Measurements from ENCODE around the gene ZNF425. TPM values are rescaled to one million over a fixed set of nuclear protein-coding genes. Genes with fewer than 3 reads are reported as not detected.
A peak's percentile ranks its signal among the peaks of the same experiment; 100 is the strongest.

The ZNF425 gene
- total RNA-seq, 1 donor from 2014 or later, result 15.7 TPM

- no peaks in the 10 kb centered on the region for H3K36me3 ChIP-seq
- H3K4me3 Mint-ChIP-seq, result no peak overlapping the region
- peak overlapping the region; percentile 30 for H3K27ac Mint-ChIP-seq
These were observed 66.0 kb downstream of the ZNF425 start for GRCh38 chr7:149060156-149060555.

GRCh38 chr7:149053885-149054284 is 72.2 kb downstream of the ZNF425 start:
- no peaks in the 10 kb centered on the region for H3K27me3 ChIP-seq
- no peak overlapping the region for H3K9ac ChIP-seq
- H2AFZ ChIP-seq (replicated peaks), result no peak overlapping the region
- H3K4me2 ChIP-seq, result no peak overlapping the region
- no peak for TF ChIP-seq CTCF (IDR thresholded peaks at IDR 0.05)
- H3K36me3 Mint-ChIP-seq, result no peaks in the 10 kb centered on the region
- H3K27ac ChIP-seq, result no peak overlapping the region
- no peak overlapping the region for H3K4me3 ChIP-seq
- H3K4me3 Mint-ChIP-seq, result no peak overlapping the region
- no peaks in the 10 kb centered on the region for H3K4me1 Mint-ChIP-seq
- H3K27me3 Mint-ChIP-seq (ENCODE audit: insufficient read depth, low read depth), result peaks cover 3% of the 10 kb centered on the region
- no peaks in the 10 kb centered on the region for H3K36me3 ChIP-seq
- H3K9me3 Mint-ChIP-seq, result peaks cover 5% of the 10 kb centered on the region
- no peaks in the 10 kb centered on the region for H3K4me1 ChIP-seq
- no peaks in the 10 kb centered on the region for H3K79me2 ChIP-seq (ENCODE audit: low read depth)
- H3F3A ChIP-seq (ENCODE audit: low read depth), result no peaks in the 10 kb centered on the region
- H4K20me1 ChIP-seq (ENCODE audit: low read depth), result no peaks in the 10 kb centered on the region
- H3K9me3 ChIP-seq (ENCODE audit: low read depth), result no peaks in the 10 kb centered on the region
- no peak for DNase-seq (ENCODE audit: low spot score)
- H3K27ac Mint-ChIP-seq, result no peak overlapping the region

More at GRCh38 chr7:149060156-149060555, 66.0 kb downstream of the ZNF425 start:
- H3F3A ChIP-seq (ENCODE audit: low read depth), result peaks cover 7% of the 10 kb centered on the region
- no peak overlapping the region for H3K27ac ChIP-seq
- H2AFZ ChIP-seq (replicated peaks), result no peak overlapping the region
- H3K36me3 Mint-ChIP-seq, result no peaks in the 10 kb centered on the region
- peaks cover 9% of the 10 kb centered on the region for H3K4me1 Mint-ChIP-seq
- H3K27me3 ChIP-seq, result no peaks in the 10 kb centered on the region
- TF ChIP-seq CTCF (IDR thresholded peaks at IDR 0.05) (no peak), EZH2 (IDR thresholded peaks at IDR 0.05) (no peak), EZH2phosphoT487 (IDR thresholded peaks at IDR 0.05) (no peak)
- peaks cover 3% of the 10 kb centered on the region for H3K9me3 Mint-ChIP-seq
- no peaks in the 10 kb centered on the region for H4K20me1 ChIP-seq (ENCODE audit: low read depth)
- DNase-seq (ENCODE audit: low spot score), result no peak
- no peak overlapping the region for H3K4me2 ChIP-seq
- H3K27me3 Mint-ChIP-seq (ENCODE audit: insufficient read depth, low read depth), result no peaks in the 10 kb centered on the region
- H3K79me2 ChIP-seq (ENCODE audit: low read depth), result no peaks in the 10 kb centered on the region
- H3K9me3 ChIP-seq (ENCODE audit: low read depth), result no peaks in the 10 kb centered on the region
- no peak overlapping the region for H3K9ac ChIP-seq
- H3K4me3 ChIP-seq, result no peak overlapping the region
- H3K4me1 ChIP-seq, result no peaks in the 10 kb centered on the region

- H3K4me1 Mint-ChIP-seq, result no peaks in the 10 kb centered on the region
- Histone ChIP-seq H3K4me3 (no peak overlapping the region), H2AFZ (replicated peaks) (no peak overlapping the region), H3K9ac (no peak overlapping the region), H3K36me3 (no peaks in the 10 kb centered on the region), H3K4me1 (no peaks in the 10 kb centered on the region), H3F3A (ENCODE audit: low read depth) (no peaks in the 10 kb centered on the region), H4K20me1 (ENCODE audit: low read depth) (no peaks in the 10 kb centered on the region), H3K79me2 (ENCODE audit: low read depth) (no peaks in the 10 kb centered on the region), H3K27me3 (no peaks in the 10 kb centered on the region), H3K4me2 (no peak overlapping the region), H3K27ac (no peak overlapping the region), H3K9me3 (ENCODE audit: low read depth) (no peaks in the 10 kb centered on the region)
- no peaks in the 10 kb centered on the region for H3K36me3 Mint-ChIP-seq
- peaks cover 3% of the 10 kb centered on the region for H3K27me3 Mint-ChIP-seq (ENCODE audit: insufficient read depth, low read depth)
- no peak for TF ChIP-seq EZH2phosphoT487 (IDR thresholded peaks at IDR 0.05)
- no peak for TF ChIP-seq EZH2 (IDR thresholded peaks at IDR 0.05)
- H3K9me3 Mint-ChIP-seq, result peaks cover 5% of the 10 kb centered on the region
- no peak overlapping the region for H3K4me3 Mint-ChIP-seq
- no peak overlapping the region for H3K27ac Mint-ChIP-seq
- DNase-seq (ENCODE audit: low spot score), result no peak
These were observed 72.7 kb downstream of the ZNF425 start for GRCh38 chr7:149053384-149053783.

Small RNA genes lying within 50 kb of the gene (small RNA-seq; reads per million reads assigned to genes)
- gene COX6B1P1 (not detected), gene RN7SL521P (0.16 reads per million)

Other genes with a start within 250 kb of the ZNF425 start
- gene EZH2, start 242.0 kb downstream of the ZNF425 start, total RNA-seq (ENCODE audit: low replicate concordance), result 86.7 and 112 TPM in 2 replicates
- gene PDIA4, start 97.8 kb downstream of the ZNF425 start, total RNA-seq (ENCODE audit: low replicate concordance), result 142 and 171 TPM in 2 replicates
- 6.3 and 11.5 TPM in 2 replicates for gene ZNF786, start 35.6 kb downstream of the ZNF425 start, total RNA-seq (ENCODE audit: low replicate concordance)
- 9.9 and 12.2 TPM in 2 replicates for gene ZNF398, start 21.1 kb upstream of the ZNF425 start, total RNA-seq (ENCODE audit: low replicate concordance)
- gene ZNF282, start 69.2 kb upstream of the ZNF425 start, total RNA-seq (ENCODE audit: low replicate concordance), result 15.9 and 28.0 TPM in 2 replicates
- gene ZNF212, start 113.3 kb upstream of the ZNF425 start, total RNA-seq (ENCODE audit: low replicate concordance), result 11.2 and 15.7 TPM in 2 replicates
- gene ZNF783, start 135.9 kb upstream of the ZNF425 start, total RNA-seq (ENCODE audit: low replicate concordance), result 5.5 and 12.0 TPM in 2 replicates